ENCODE measurements around the gene WIPI1. TPM values are rescaled to one million over a fixed set of nuclear protein-coding genes. Genes with fewer than 3 reads are reported as not detected.

Gene WIPI1
- total RNA-seq, 1 experiment from 2014 or later = 20.2 TPM

GRCh38 chr17:68423251-68423650 lies 34.0 kb downstream of the WIPI1 start:
- no peak overlapping the region for H3K4me3 ChIP-seq (ENCODE audit: low read length)
- H3F3A ChIP-seq (ENCODE audit: low read length, unreplicated experiment) = no peaks in the 10 kb centered on the region
- intact Hi-C loops (cut with micrococcal nuclease) = no loop called here
- no peak overlapping the region for H3K9ac ChIP-seq (ENCODE audit: low read length)
- H3K27ac ChIP-seq (ENCODE audit: low read length) = no peak overlapping the region
- no peaks in the 10 kb centered on the region for H3K4me1 ChIP-seq (ENCODE audit: insufficient read depth, low read length)
- ATAC-seq (no peak), DNase-seq (no peak)
- no peaks in the 10 kb centered on the region for H4K20me1 ChIP-seq (ENCODE audit: low read length)
- no peak overlapping the region for H3K4me2 ChIP-seq (ENCODE audit: low read length)
- no peaks in the 10 kb centered on the region for H3K79me2 ChIP-seq (ENCODE audit: low read length)
- POLR2A ChIA-PET (ENCODE audit: unreplicated experiment) = no interaction called here
- H3K9me2 ChIP-seq (replicated peaks; ENCODE audit: low read length) = no peaks in the 10 kb centered on the region
- H3K9me3 ChIP-seq (ENCODE audit: low read length) = no peaks in the 10 kb centered on the region
- TF ChIP-seq CTCF (conservative IDR thresholded peaks at IDR 0.05; ENCODE audit: low read depth, low read length) = no peak
- TF ChIP-seq EZH2 (IDR thresholded peaks at IDR 0.05; ENCODE audit: low read length, unreplicated experiment) = no peak
- TF ChIP-seq EZH2phosphoT487 (IDR thresholded peaks at IDR 0.05; ENCODE audit: borderline replicate concordance, low read length) = no peak
- H3K36me3 ChIP-seq (ENCODE audit: low read depth, low read length) = no peaks in the 10 kb centered on the region
- BruUV-seq (replicated peaks) = no TSS peak
- no peaks in the 10 kb centered on the region for H3K27me3 ChIP-seq (ENCODE audit: low read length)
- no peak overlapping the region for H2AFZ ChIP-seq (ENCODE audit: low read length)
- CTCF ChIA-PET = no interaction called here

GRCh38 chr17:68422821-68423220 lies 34.5 kb downstream of the WIPI1 start:
- Histone ChIP-seq H3K36me3 (ENCODE audit: low read depth, low read length) (no peaks in the 10 kb centered on the region), H3K9me2 (replicated peaks; ENCODE audit: low read length) (no peaks in the 10 kb centered on the region), H3F3A (ENCODE audit: low read length, unreplicated experiment) (no peaks in the 10 kb centered on the region), H3K9me3 (ENCODE audit: low read length) (no peaks in the 10 kb centered on the region), H3K9ac (ENCODE audit: low read length) (no peak overlapping the region), H3K4me2 (ENCODE audit: low read length) (no peak overlapping the region), H4K20me1 (ENCODE audit: low read length) (no peaks in the 10 kb centered on the region), H2AFZ (ENCODE audit: low read length) (no peak overlapping the region), H3K27me3 (ENCODE audit: low read length) (no peaks in the 10 kb centered on the region), H3K27ac (ENCODE audit: low read length) (no peak overlapping the region), H3K79me2 (ENCODE audit: low read length) (no peaks in the 10 kb centered on the region), H3K4me3 (ENCODE audit: low read length) (no peak overlapping the region), H3K4me1 (ENCODE audit: insufficient read depth, low read length) (no peaks in the 10 kb centered on the region)
- ATAC-seq (no peak), DNase-seq (no peak)
- no peak for TF ChIP-seq CTCF (conservative IDR thresholded peaks at IDR 0.05; ENCODE audit: low read depth, low read length)
- no peak for TF ChIP-seq EZH2phosphoT487 (IDR thresholded peaks at IDR 0.05; ENCODE audit: borderline replicate concordance, low read length)
- TF ChIP-seq EZH2 (IDR thresholded peaks at IDR 0.05; ENCODE audit: low read length, unreplicated experiment) = no peak
- no TSS peak for BruUV-seq (replicated peaks)
- ChIA-PET POLR2A (ENCODE audit: unreplicated experiment) (no interaction called here), CTCF (no interaction called here)
- intact Hi-C loops (cut with micrococcal nuclease) = no loop called here

GRCh38 chr17:68421486-68421885 lies 35.8 kb downstream of the WIPI1 start:
- H3F3A ChIP-seq (ENCODE audit: low read length, unreplicated experiment) = no peaks in the 10 kb centered on the region
- TF ChIP-seq EZH2 (IDR thresholded peaks at IDR 0.05; ENCODE audit: low read length, unreplicated experiment) = no peak
- TF ChIP-seq EZH2phosphoT487 (IDR thresholded peaks at IDR 0.05; ENCODE audit: borderline replicate concordance, low read length) = no peak
- TF ChIP-seq CTCF (conservative IDR thresholded peaks at IDR 0.05; ENCODE audit: low read depth, low read length) = no peak
- H2AFZ ChIP-seq (ENCODE audit: low read length) = no peak overlapping the region
- H3K36me3 ChIP-seq (ENCODE audit: low read depth, low read length) = no peaks in the 10 kb centered on the region
- H3K9ac ChIP-seq (ENCODE audit: low read length) = no peak overlapping the region
- no peaks in the 10 kb centered on the region for H3K79me2 ChIP-seq (ENCODE audit: low read length)
- BruUV-seq (replicated peaks) = TSS peak; percentile 4
- no peaks in the 10 kb centered on the region for H3K9me2 ChIP-seq (replicated peaks; ENCODE audit: low read length)
- H4K20me1 ChIP-seq (ENCODE audit: low read length) = no peaks in the 10 kb centered on the region
- ATAC-seq (no peak), DNase-seq (no peak)
- H3K4me3 ChIP-seq (ENCODE audit: low read length) = no peak overlapping the region
- POLR2A ChIA-PET (ENCODE audit: unreplicated experiment) = no interaction called here
- H3K27me3 ChIP-seq (ENCODE audit: low read length) = no peaks in the 10 kb centered on the region
- no peaks in the 10 kb centered on the region for H3K4me1 ChIP-seq (ENCODE audit: insufficient read depth, low read length)
- no peak overlapping the region for H3K27ac ChIP-seq (ENCODE audit: low read length)
- intact Hi-C loops (cut with micrococcal nuclease) = no loop called here
- no peak overlapping the region for H3K4me2 ChIP-seq (ENCODE audit: low read length)
- CTCF ChIA-PET = no interaction called here
- H3K9me3 ChIP-seq (ENCODE audit: low read length) = no peaks in the 10 kb centered on the region

Data from PC-3 (cell line).